NCI-H1092 treated with DMSO at 0.1 percent for 48 hours (cell line): ENCODE data around the gene DBN1.

Experiments used
- DNase-seq: peaks from one replicate; lab custom pipeline; 2025; lab: John Stamatoyannopoulos, UW

The DBN1 gene

DNA sequence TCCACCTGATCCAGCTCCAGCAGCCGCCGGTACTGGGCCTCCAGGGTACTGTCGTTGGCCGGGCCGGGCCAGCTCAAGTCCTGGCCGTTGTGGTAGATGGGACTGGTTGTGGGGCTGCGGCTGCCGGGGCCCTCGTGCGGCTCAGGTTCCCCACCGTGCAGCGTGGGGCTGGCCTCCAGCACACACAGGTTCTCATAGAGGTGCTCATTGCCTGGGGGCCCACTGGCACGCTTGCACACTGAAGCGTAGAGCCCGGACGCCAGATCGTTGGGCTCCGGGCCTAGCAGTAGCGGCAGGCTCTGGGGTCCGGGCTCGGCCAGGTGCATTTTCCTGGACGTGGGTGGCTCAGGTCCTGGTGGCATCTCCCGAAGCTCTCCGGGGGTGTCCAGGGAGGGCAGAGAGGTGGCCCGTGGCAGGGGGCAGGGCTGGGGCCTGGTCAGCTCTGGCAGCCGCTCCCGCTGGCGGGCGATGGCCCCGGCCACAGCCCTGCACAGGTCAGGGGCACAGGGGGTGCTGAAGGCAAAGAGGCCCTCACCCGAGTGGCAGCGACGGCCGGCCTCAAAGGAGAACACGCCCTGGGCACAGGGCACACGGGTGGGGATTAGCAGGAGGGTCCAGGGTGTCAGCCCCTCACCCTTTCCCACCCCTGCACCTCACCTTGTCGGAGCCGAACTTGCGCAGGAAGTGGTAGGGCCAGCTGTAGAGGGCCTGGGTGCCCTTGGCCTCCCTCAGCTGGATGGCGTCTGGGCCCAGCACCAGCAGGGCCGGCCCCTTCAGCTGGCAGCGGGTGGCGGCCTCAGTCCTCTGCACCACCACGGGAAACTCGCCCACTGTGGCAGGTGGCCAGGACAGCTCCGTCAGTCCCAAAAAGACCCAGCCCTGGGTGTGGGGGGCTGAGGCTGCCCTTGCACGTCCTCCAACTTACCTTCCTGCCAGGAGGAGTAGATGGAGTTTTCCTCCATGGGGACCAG lies 30.9 kb upstream of the DBN1 start:
- DNase-seq: no peak

DNA sequence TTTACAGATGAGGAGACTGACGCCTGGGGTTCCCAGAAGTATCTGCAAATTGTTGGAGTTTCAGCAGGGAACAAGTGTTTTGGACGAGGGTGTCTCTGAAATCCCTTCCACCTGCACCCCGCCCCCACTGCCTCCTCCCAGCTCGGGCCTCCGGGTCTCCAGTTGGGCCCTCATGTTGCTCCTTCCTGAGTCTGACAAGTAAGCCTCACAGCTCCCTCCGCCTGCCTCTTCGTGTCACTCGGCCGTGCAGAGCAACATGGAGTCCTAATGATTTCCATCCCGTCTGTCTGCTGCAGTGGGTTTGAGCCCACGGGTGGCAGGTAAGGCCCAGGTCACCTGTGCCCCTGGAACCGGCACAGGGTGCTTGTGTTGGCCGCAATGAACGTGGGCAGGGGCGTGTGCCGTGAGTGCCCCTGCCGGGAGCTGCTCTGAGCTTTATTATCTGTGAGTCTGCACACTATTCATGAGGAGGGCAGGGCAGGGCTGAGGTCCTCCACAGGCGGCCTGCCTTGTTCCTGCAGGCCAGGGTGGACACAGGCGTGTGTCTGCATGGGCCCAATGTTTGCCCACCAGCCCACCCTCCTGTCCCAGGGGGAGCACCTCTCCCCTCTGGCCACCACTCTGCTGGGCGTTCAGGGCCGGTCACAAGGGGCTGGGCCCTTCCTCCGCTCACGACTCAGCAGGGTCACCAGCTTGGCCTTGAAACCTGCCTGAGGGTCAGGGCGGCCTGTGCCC lies 30.1 kb upstream of the DBN1 start:
- DNase-seq: no peak

DNA sequence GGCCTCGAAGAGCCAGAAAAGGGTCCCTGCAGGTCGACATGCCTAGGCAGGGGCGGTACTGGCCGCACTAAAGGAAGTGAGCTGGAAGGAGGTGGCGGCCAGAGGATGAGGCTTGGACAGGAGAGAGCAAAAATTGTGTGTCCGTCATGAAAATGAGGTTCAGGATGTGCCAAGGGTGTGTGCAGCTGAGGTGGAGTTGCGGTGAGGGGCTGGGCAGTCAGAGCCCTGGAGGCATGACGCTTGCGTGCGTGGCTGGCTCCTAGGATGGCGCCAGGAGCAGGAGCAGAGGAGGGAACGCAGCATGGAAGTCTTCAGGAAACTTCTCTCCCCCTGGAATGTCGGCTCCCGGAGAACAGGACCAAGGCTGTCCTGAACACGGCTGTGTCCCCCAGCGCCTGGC lies 29.5 kb upstream of the DBN1 start:
- no peak for DNase-seq

DNA sequence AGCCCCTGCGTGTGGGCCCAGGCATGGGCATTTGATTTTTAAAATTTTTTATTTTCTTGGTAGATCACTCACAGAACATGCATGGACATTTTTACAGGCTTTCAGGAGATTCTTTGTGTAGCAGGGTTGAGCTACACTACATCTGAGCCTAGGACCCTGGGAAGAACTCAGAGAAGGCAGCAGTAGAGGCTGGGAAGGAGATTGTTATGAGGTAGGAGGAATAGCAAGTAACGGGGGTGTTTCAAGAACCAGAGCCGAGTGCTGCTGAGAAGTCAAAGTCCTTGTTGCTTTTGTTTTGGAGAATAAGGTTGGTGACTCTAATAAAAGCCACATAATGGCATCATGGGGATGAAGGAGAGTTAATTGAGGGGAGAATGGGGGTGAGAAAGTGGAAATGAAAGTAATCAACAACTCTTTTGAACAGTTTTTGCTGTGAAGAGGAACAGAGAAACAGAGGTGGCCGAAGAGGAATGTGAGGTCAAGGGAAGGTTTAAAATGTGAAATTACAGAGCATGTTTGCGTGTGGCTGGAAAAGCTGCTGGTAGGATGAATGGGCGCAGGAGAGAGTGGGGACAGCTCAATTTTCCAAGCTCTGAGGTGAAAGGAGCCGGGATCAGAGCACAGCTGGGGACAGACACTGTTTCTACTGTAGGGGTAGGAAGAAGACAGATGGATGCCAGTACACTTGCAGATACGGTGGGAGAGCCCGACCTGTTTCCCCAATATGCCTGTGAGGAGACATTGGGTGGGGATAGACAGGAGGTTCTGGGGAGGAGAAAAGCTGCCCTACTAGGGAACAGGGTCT lies 28.6 kb upstream of the DBN1 start:
- DNase-seq: no peak

DNA sequence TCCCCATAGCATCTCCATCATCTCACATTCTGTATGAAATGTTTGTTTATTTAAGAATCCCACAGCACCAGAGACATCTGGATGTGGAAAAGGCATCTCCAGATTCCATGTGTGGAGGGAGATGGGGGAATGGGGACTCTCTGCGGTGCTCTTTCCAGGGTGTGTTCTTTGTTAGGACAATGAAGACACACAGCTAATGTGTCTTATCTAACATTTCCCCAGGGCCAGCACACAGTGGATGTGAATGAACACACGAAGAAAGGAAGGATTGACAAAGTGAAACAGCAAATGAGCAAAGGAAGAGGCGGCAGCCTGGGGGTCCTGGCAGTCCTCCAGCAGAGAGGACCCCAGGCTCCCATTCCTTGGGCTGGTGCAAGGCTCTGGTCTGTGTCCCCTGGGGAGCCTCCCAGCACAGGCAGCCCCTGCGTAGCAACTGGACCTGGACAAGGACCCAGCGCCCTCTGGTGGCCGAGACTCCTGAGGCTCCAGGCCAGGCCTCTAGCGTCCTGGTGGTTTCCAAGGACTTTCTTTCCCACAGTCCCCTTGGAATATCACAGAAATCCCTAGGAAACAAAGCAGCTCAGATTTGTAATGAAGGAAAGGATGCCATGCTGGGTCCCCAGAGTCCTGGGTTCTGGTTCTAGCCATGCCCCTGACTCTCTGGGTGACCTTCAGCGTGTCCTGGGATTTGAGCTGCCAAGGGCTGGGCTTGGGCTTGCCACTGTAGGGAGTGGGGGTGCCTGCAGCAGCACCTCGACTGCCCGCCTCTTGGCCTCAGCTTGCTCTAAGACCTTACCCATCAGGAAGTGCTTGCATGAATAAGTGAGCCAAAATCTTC lies 27.5 kb upstream of the DBN1 start:
- peak; percentile 39 for DNase-seq

DNA sequence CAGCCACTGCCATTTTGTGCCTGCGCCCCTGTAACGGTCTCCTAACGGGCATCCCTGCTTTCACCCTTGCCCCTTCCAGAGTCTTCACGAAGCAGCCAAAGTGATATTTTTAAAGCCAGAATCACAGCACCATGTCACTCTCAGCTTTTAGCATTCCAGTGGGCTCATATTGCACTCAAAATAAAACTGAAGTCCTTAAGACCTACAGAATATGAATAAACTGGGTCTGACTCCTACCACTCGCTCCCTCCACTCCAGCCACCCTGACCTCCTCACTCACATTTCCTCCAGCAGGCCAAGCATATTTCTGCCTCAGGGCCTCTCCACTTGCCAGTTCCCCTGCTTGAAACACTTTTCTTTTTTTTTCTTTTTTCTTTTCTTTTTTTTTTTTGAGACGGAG lies 26.4 kb upstream of the DBN1 start:
- no peak for DNase-seq

DNA sequence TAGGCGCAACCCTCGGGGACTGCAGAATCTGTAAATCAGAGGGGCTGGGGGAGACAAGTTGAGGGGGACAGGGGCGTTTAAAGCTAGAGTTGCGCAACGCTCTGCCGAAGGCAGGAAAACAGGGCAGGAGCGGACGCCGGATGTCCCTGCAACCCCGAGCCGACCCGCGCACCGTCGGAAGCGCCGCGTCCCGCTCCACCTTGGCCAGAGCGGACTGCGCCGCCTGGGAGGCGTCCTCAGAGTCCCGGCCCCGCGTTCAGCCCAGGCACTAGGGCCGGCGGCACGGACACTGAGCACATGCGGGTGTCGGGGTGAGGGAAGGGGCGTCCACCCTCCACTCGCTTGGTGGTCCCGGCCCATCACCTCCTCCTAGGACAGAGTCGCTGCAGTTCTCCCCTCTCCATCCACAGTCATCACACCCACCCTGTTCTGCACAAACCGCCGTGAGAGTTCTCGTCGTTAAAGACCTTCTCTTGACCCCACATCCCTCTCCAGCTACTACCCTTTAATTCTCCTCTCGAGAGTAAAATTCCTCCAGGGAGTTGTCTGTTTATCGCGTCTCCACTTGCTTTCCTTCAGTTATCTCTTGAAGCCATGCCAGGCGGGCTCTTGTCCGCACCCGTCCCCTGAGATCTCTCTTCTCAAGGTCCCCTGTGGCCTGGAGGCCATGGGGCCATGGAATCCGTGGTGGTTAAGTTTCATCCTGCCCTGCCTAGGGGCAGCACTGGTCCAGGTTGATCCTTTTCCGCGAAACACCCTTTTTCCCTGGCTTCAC lies 24.8 kb upstream of the DBN1 start:
- DNase-seq: no peak

DNA sequence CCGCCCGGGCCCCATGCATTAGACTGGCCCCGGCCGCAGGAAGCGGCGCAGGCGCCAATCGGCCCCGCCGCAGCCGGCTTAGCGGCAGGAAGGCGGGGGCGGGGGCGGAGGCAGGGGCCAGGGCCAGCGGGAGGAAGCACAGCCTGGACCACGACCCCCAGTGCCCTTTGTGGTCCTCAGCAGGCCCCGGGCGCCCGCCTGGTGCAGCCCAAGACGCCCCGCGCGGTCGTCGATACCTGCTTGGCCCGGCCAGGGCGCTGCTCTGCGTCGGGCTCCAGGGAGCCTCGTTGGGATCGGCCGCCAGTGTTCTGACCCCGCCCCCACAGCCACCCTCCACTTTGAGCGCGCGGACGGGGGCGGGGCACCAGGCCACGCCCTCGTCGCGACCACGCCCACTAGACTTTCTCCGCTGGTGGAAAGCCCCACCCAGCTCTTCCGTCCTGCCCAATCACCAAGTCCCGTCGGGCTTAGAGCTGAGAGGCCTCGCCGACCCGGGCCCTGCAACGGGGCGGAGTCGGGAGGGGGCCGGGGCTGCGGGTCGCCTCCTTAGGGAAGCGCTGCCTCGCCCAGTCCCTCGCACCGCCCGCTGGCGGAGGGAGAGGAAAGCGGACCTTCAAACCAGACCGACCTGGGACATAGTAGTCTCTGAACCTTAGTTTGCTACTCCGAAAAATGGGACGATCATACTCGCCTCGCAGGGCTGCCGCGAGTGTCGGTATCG lies 24.0 kb upstream of the DBN1 start, which contains the start of gene PDLIM7:
PDLIM7 (minus strand) TSS at position 313 of the 721 bp plus-strand sequence. CDS start 1,092 bp downstream, outside the sequence.
- peak; percentile 83 for DNase-seq

DNA sequence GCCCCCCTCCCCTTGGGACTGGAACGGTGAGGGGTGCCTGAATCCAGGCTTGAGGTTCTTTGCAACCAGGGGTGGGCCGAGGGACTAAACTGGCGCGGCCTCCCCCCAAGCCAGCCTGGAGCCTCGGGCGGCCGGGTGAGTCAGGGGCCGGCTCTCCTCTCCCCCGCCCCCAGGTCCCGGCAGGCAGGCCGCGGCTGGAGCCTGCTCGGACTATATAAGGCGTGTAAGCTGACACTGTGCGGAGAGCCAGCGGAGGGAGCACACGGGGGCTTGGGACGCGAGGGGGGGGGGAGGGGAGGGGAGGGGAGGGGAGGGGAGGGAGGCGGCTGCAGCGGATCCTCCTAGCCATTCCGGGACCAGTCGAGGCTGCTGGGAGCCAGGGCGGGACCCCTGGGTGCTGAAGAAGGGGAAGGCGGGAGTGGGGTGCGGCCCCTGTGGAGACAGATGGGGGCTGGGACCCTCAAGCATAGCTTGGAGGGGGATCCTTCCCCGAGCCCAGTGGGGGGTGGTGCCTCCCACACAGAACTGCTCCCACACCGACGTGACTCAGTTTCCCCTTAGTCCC lies 23.4 kb upstream of the DBN1 start:
- peak; percentile 23 for DNase-seq

DNA sequence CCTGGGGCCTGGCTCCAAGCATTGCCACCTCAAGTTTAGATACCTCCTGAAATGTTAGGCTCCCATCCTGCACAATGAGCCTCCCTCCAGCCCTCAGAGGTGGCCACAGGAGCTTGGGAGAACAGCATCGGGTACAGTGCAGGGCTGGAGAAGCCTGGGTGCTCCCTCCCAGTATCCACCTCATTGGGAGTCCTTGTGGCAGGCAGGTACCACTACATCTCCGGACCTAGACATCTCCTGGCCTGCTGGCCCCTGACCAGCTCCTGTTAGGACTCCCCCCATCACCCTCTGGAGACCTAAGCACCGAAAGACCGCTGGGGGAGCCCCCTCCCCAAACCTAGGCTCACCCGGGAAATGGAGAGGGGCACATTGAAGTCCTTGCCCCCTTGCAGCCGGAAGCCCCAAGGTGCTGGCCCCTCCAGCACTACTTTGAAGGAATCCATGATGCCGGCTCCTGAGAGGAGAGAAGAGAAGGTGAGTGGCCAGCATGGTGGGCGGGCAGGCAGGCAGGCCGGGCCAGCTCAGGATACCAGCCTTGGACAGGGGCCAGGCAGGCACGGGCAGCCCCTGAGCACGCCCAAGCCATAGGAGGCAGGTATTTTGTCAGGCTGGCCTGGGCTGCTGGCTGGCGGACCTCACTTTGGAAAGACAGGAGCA lies 22.8 kb upstream of the DBN1 start:
- DNase-seq: peak; percentile 23

DNA sequence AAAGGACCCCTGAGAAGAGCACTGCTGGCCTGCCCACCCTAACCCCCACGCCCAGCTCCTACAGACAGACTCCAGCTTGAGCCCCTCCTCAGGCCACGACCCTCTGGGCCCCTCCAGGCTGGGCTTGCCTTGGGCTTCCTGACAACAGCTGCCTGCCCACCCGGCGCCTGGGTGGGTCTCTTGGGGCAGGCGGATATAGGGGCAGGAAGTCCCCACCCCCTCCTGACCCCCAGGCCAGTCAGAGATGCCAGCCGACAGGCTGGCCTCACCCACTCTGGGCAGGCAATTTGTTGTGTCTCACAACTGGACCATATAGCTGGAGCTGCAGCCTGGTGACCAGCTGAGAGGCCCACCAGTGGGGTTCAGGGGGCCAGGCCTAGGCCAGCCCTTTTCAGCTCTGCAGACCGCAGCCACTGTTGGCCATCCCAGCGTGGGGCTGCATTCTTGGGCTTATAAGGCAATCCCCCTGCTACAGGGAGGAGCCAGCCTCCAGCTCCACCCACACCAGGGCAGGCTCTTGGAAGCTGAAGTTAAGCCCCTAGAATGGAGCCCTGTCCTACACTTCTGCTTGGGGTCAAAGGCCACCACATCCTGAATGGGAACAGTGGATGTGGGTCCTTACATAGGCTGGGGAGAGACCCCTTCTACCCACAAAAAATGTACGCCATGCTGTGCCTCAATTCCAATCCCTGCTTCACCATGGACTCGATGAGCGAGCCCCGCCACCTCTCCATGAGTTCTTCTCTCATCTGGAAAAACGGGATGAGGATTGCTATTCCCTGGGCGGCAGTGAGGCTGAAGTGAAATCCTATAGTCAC lies 22.0 kb upstream of the DBN1 start:
- no peak for DNase-seq

DNA sequence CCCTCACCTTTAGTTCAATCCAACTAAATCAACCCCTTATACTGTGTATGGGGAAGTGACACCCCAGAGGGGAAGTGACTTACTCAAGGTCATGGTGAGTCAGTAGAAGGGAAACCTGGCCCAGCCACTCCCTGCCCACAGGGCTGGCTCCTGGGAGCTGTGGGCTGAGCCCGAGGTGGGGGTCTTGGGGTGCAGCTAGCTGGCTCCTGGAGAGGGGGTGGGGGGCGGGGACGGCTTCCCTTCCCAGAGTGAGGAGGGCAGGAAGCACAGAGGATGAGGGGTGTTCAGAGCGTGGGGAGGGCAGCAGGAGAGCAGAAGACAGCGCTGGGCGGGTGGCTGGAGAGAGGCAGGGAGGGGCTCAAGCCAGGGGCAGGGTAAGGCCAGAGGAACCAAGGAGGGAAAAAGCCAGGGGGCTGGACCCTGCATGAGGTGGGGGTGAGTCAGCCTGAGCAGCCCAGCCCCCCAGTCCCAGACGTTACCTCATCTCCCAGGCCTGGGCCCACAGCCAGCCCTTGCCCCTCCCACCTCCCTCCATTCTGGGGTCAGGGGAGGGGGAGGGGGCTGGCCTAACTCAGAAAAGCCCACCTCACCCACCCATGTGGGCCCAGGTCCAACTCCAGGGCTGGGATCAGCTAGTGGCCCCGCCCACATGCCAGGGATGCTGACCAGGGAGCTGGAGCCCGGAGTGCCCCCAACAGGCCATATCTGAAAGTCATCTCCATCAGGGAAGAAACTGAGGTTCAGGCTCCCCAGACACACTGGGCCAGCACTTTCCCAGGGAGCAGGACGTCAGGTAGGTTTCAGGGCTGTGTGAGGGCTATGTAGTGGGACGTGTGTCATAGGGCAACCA lies 21.1 kb upstream of the DBN1 start:
- DNase-seq: no peak

DNA sequence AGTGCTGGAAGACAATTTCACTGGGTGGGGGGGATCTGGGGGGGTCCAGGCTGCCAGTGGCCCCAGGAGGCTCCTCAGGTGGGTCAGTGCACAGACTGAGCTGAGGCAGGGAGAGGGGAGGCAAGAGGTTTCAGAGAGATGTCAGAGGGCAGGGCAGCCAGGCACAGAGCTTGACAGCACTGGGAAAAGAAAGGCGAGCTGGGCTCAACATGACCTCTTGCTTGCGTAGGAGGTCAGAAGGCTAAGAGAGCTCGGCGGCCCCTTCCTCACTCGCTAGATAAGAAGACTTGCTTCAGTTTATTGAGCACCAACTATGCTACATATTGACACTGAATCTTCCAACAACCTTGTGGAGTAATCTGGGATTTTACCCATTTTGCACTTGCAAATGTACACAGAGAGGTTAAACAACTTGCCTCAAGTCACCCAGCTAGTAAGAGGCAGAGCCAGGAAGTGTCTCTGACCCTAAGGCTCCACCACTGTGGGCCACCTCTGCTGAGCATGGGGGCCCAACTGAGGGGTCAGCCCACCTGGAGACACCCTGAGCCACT lies 20.4 kb upstream of the DBN1 start:
- DNase-seq: no peak

DNA sequence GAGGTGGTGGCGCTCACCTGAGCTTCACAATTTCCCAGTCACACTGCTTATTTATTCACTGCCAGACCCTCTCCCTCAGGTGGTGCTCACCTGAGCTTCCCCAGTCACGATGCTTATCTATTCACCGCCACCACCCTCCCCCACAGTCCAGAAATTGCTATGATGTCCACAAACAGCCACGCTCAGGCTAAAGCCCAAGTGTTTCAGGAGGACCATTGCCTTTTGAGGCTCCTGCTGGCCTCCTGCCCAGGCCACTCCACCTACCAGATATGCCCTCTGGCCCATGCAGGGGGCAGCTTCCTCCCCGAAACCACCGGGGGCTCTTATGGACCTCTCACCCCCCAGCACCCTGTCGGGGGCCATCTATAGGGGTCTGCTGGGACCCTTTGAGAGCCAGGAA lies 19.4 kb upstream of the DBN1 start:
- DNase-seq: no peak

DNA sequence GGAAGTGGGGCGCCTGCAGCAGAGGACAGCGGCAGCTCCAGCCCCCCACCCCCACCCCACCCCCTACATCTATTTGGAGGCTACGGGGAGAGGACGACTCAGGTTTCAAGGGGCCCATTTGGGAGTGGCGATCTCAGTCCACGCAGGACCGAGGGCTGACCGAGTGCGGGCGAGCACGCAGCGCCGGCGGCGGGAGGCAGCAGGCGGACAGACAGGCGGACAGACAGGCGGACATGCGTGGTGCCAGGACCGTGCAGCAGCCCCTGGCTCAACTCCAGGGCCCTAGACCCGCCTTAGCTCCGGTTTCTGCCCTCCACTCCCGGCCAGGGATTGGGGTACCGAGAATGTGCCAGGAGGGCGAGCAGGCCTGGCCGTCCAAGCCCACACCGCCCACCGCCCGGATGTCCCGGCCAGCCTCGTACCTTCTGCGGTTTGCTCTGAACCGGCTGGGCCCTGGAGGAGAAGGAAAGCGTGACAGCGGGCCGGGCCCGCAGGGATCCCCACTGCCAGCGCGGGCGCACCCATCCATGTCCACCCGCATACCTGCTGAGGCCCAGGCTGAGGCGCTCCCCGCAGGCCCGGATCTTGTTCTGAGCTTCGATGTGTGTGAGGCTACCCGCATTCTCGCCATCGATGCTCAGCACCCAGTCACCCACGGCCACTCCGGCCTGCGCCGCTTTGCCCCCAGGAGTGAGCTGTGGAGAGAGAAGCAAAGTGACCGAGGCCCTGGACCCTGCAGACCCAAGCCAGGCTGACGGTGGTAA lies 18.7 kb upstream of the DBN1 start:
- DNase-seq: no peak

DNA sequence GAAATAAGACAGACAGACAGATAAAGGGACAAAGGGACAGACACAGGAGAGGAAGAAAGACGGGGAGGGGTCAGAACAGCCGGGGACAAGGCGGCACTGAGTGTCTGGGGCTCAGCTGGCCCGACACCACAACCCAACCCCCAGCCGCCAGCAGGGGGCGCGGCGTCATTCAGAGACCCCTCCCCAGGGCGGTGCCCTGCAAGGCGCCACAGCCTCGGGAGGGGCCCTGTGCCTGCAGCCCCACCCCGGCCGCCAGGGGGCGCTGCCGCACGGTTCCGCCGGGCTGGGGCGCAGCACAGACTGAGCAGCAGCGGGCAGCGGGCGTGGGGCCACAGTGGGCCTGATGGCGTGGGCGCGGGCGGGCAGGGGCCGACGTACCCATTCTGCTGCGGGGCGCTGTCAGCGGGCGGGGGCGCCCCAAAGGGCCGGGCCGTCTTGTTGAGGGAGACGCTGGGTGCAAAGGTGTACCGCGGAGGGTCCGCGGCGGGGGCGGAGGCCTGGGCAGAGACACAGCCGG lies 18.1 kb upstream of the DBN1 start:
- no peak for DNase-seq
